Choroid plexus epithelial cell (primary cell): ENCODE results near the gene LIPC.

Experiments
- DNase-seq: peaks from one replicate; pipeline ENCODE4 v3.0.0-alpha.2; 2010; ENCODE audit warnings: low read depth
- H3K4me3 ChIP-seq: 2 replicates; pipeline ENCODE4 v1.5.1; 2011; ENCODE audit warnings: low read depth, mild to moderate bottlenecking, control low read depth, low read length, moderate library complexity
- CTCF ChIP-seq: conservative IDR thresholded peaks from 2 replicates; pipeline ENCODE4 v1.5.1; 2011; ENCODE audit warnings: low read depth, mild to moderate bottlenecking, control low read depth, inconsistent platforms, low read length, moderate library complexity

The LIPC gene

GRCh38 chr15:58484791-58485600, 53.2 kb downstream of the LIPC start:
- H3K4me3 ChIP-seq = no peak overlapping the region
- no peak for DNase-seq
- no peak for TF ChIP-seq CTCF

- no peak overlapping the region for H3K4me3 ChIP-seq
- DNase-seq = no peak
- TF ChIP-seq CTCF = no peak
These were observed 54.3 kb downstream of the LIPC start for GRCh38 chr15:58486062-58486461.

GRCh38 chr15:58486564-58486963, 54.8 kb downstream of the LIPC start:
- no peak for DNase-seq
- H3K4me3 ChIP-seq = no peak overlapping the region
- TF ChIP-seq CTCF = no peak

- no peak for TF ChIP-seq CTCF
- DNase-seq = no peak
- H3K4me3 ChIP-seq = no peak overlapping the region
These were observed 55.4 kb downstream of the LIPC start for GRCh38 chr15:58487041-58487723.

DNA sequence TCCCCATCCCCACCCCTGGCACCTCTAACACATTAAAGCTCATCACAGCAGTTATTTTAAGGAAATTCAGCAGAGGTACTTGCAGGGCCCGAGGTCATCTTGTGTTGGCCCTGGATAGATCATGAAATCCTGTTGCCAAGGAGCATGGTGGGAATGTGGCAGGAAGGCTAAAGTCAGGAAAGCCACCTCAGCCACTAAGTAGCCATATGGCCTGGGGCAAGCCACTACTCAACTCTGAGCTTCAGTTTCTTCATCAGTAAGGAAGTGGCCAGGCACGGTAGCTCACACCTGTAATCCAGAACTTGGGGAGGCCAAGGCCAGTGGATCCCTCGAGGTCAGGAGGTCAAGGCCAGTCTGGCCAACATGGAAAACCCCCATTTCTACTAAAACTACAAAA, 55.9 kb downstream of the LIPC start:
- no peak for DNase-seq
- no peak for TF ChIP-seq CTCF
- H3K4me3 ChIP-seq = no peak overlapping the region

DNA sequence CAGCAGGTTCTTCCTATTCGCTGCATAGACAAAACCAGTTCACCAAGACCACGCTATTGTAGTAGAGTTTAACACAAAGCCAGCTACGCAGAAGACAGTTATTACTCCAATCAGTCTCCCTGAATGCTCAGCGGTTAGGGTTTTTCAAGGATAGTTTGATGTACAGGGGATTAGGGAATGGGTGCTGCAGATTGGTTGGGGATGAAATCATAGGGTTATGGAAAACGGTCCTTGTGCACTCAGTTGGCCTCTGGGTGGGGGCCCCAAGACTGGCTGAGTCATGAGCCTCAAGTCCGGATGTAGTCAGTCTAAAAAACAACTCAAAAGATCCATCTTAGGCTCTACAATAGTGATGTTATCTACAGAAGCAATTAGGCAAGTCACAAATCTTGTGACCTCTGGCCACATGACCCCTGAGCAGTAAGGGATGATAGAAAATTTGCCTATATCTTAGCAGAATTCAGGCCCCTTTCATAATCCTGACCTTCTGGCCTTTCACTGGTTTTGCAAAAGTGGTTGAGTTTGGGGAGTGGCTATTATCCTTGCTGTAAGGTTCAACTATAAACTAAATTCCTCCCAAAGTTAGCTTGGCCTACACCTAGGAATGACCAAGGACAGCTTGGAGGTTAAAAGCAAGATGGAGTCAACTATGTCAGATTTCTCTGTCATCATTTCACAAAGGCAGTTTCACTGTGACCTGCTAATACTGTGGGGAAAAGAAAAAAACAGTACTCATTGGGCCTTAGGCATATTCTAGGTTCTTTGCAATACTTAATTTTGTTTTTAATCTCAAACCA, 57.7 kb downstream of the LIPC start:
- TF ChIP-seq CTCF = no peak
- no peak overlapping the region for H3K4me3 ChIP-seq
- no peak for DNase-seq
